Stromal cell of bone marrow (primary cell): ENCODE data around the gene S100A9.
"Not testable (repeated sequence)": the region's sequence is repeated elsewhere in the genome, so short reads cannot be mapped to it uniquely, and the experiment has no call there.

Experiments used
- DNase-seq: peaks from one replicate; pipeline ENCODE4 v3.0.0-alpha.2; 2012; ENCODE audit warnings: low read depth

Gene S100A9

DNA sequence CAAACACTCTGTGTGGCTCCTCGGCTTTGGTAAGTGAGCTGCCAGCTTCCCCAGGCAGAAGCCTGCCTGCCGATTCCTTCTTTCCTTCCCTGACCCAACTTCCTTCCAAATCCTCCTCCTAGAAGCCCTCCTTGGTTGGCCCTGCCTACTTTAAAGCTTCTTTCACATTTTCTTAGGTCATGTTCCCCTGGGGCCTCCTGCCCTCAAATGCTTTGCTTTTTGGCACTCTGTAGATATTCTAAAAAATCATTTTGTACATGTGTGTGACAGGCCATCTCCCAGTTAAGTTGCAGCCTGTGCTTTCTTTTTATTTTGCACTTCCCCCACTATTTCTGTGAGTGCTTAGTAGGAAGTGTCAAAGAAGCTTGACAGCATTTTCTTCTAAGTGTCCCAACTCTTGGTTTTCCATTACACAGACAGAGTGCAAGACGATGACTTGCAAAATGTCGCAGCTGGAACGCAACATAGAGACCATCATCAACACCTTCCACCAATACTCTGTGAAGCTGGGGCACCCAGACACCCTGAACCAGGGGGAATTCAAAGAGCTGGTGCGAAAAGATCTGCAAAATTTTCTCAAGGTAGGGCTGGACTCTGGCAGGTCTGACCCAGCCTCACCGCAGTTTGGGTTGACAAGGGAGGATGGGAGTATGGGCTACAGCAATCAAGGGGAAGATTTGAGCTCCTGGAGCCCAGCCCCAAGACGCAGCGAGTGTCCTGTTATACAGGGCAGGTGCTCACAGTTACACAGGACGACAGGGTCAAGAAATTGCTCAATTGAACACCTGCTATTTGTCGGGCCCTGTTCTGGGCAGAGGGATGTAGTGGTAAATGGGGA is at the start of gene S100A9:
TSS of gene S100A9 (plus strand) at position 2 of the 838 bp plus-strand sequence. CDS start at position 432, 430 bp downstream.
- DNase-seq = no peak

DNA sequence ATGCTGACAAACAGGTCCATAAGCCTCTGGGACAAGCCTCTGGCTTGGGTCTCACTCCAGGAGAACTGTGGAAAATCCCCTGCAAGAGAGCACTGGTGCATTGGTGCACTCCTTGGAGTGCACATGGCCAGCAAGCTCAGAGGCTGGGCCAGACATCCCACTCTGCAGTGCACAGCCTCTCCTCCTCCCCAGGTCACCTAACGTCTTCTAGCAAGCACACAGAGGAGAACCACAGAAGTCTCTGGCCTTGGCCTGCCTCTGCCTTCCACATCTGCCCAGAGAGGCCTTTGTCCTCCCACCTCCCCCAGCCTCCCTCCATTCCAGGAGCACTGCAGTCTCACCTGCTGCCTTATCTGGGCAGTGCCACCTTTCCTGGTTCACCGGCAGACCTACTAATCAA is 49.1 kb upstream of the S100A9 start:
- no peak for DNase-seq

DNA sequence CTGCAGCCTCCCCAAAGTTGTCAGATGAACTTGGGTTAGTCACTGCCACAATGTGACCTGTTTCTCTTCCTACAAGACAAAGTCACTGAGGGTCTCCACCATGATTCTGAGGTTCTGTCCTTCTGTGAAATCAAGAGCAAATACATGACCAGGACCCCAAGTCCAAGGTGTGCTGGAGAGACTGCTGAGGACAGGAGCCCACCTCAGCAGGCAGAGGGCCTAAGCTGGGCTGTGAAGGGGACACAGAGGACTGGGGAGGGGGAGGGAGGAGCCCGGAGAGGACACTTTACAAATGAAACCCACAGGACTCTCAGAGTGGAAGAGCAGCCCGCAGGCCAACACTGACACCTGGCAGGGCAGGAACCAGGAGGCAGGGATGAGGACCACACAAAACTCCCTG is 48.2 kb upstream of the S100A9 start:
- DNase-seq = no peak

DNA sequence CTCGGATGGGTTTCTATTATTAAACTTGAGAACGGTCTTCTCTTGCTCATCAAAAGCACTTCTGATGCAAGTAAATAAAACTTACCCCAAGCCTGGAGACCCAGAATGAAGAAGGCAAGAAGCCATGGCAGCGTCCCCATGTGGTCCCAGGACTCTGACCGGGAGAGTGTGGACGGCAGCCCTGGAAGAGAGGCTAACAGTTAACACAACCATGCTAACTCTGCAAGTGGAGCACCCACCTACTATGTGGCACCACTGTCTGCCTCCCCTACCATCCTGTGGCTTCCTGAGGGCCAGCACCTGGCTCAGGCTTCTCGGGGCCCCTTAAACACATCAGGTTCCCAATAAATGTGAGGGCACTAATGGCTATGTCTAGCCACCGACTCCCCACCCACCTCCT is 47.1 kb upstream of the S100A9 start:
- DNase-seq = no peak

DNA sequence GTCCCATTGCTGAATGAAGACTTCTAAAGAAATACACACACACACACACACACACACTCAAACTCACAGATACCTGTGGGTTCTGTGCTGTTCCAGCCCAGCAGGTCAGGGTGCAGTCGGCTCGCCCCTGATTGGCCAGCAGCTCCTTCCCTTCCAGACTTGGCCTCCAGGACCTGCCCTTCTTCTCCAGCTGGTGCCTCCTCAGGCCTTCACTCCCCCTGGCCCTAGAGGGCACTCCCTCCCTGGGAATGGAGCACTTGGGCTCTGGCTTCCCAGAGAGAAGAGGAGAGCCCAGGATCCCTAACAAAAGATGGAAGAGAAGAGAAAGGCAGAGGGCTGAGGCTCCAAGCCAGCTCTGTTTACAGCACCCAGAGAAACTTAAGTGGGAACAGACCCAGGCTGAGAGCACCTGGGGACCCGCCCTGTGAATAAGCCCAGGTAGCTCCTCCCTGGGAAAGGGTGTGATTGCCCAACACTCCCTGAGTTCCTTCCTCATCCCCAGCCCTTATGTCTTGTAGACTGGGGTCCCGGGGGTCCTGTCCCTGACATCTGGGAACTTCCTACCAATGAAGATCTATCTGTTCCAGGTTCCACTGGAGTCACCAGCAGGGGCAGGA is 45.0 kb upstream of the S100A9 start, which contains the start of gene PGLYRP3:
TSS of gene PGLYRP3 (minus strand) at position 383 of the 617 bp plus-strand sequence. CDS start 2,287 bp downstream, outside the sequence.
- DNase-seq = no peak

DNA sequence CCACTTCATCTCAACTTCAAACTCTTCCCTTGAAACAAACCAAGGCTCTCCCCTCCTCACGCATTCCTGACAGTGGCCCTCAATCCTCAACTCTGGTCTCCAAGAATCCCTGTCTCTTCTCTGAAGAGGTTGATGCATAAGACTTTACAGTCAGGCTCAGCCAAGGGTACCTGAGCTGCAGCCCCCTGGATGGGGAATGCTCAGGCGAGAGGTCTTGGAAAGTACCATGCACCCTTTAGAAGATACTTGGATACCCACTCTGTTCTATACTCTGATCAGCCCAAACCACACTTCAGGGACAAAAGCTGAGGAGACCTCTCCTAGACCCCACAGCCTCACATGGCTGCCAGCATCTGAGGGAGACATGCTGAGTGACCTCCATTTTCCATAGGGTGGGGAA is 44.4 kb upstream of the S100A9 start:
- no peak for DNase-seq

DNA sequence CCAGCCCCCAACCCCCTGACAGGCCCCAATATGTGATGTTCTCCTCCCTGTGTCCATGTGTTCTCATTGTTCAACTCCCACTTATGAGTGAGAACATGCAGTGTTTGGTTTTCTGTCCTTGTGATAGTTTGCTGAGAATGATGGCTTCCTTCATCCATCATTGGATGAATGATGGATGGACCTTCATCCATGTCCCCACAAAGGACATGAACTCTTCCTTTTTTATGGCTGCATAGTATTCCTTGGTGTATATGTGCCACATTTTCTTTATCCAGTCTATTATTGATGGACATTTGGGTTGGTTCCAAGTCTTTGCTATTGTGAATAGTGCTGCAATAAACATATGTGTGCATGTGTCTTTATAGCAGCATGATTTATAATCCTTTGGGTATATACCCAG is 43.3 kb upstream of the S100A9 start:
- not testable (repeated sequence) for DNase-seq

DNA sequence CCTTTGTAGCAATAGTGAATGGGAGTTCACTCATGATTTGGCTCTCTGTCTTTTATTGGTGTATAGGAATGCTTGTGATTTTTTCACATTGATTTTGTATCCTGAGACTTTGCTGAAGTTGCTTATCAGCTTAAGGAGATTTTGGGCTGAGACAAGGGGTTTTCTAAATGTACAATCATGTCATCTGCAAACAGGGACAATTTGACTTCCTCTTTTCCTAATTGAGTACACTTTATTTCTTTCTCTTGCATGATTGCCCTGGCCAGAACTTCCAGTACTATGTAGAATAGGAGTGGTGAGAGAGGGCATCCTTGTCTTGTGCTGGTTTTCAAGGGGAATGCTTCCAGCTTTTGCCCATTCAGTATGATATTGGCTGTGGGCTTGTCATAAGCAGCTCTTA is 41.6 kb upstream of the S100A9 start:
- not testable (repeated sequence) for DNase-seq

DNA sequence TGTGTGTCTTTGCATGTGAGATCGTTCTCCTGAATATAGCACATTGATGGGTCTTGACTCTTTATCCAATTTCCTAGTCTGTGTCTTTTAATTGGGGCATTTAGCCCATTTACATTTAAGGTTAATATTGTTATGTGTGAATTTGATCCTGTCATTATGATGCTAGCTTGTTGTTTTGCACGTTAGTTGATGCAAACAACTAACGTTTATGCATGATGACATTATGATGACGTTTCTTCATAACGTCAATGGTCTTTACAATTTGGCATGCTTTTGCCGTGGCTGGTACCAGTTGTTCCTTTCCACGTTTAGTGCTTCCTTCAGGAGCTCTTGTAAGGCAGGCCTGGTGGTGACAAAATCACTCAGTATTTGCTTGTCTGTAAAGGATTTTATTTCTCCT is 39.5 kb upstream of the S100A9 start:
- not testable (repeated sequence) for DNase-seq

DNA sequence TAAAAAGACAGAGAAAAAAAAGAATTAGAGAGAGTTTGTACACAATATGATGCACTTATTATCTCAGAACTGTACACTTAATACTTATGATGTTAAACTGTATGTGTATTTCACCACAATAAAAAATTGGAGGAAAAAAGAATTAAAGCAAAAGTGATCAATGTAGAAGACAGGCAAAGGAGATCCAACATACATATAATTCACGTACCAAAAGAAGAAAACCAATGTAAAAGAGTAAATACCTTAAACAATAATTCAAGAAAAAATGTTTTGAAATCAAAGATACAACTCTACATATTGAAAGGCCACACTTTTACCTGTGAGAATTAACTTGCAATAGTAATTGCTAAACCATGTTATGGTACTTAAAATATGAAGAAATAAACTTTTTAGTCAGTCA is 35.1 kb upstream of the S100A9 start:
- no peak for DNase-seq

DNA sequence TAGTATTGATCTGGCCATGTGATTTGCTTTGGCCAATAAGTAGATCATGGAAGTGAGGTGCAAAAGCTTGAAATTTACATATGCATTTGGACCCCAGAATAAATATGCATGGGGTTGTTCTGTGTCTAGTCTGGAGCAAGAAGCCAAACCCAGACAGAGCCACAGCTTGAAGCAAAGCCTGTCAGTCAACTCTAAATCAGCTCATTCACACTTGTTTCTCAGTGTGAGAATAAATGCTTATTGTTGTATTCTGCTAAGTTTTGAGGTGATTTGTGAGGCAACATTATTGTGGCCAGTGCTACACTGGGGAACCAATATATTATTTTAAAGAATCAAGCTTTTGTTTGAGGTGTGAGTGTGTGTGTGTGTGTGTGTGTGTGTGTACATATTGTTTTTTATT is 32.7 kb upstream of the S100A9 start:
- DNase-seq = no peak

DNA sequence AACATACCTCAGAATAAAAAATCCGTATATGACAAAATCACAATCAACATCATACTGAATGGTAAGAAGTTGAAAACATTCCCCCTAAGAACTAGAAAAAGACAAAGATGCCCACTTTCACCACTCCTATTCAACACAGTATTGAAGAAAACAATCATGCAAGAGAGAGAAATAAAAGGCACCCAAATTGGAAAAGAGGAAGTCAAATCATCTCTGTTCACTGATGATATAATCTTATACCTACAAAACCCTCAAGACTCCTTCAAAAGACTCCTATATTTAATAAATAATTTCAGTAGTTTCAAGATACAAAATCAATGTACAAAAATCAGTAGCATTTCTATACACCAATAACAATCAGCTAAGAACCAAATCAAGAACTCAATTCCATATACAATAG is 23.8 kb upstream of the S100A9 start:
- DNase-seq = no peak

DNA sequence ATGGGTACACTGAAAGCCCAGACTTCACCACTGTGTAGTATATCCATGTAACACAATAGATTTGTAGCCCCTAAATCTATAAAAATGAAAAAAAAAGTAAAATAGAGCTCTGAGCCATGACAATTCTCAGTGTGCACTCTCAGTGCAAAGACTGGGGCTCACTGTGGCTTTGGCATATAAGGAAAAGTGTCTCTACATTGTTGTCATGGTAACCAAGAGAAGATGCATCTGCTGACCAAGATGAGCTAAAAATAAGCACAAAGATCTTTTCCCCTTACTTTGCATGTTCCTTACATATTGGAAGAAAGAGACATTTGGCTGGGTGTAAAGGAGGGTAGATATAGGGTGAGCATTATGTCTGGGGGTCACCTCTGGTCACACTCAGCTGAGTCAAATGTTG is 21.0 kb upstream of the S100A9 start:
- DNase-seq = no peak

DNA sequence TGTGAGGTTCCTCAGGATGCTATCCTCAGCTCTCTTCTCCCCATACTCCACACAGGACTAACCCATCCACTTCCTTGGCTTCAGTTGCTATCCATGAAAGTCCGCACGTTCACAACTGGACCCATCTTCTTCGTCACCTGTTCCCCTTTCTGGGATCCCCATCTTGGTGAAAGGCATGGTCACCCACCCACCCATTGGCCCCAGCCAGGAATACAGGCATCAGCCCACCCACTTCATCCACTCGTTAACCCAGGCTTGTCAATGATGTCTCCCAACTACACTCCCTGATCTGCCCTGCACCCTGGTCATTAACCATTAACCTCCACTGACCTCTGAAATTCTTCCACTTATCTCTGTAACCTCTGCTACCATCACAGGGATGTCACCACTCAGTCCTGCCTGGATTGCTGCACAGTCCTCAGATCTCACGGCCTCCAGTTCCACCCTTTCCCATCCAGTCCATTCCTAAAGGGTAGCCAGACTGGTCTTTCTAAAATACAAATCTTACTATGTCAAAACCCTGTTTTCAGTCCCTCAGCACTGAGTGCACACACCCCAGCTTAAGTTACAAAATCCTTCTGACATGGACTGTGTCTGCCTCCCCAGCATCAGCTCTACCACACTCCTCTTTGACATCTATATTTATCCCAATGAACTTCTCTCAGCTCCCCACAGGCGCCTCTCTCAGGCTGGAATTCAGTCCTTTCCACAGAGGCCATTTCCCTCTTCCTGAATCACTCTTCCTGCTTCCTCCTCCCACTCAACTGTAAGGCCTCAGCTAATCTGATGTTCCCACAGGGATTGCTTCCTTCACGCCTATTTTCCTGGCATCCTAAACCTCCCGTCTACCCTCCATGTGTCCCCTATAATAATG is 19.4 kb upstream of the S100A9 start:
- no peak for DNase-seq

DNA sequence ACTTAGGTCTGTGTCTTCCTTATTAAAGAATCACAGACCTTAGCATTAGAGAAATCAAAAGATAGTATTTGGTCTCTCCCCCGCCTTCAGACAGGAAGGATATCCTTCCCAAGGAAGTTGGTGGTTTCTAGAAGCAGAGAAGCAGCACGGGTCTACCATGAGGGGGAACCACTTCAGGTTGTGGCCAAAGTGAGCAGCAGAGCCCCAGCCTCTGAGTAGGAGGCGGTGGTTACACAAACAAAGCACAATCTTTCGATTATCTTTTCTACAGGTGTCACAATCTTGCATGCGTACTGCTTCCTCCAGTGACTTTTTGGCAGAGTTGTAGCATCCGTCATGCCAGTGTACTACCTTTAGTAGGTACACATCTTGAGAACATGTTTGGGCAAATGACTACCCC is 17.9 kb upstream of the S100A9 start:
- DNase-seq = no peak

DNA sequence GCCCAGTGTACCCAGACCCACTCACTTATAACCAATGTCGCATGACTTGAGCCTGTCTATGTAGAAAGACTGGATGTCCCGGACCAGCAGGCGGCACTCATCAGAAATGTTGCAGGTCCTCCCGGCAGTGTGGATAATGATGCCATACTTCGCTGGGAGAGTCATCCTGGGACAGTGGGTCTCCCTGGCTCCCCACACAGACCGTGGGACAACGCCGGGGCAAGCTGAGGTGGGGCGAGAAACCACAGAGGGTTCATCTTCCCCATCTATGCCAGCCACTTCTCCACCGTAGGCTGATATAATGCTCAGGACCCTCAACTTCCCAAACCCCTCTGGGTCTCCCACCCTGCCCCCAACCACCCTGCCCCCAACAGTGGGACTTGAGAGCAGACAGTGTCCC is 17.3 kb upstream of the S100A9 start:
- no peak for DNase-seq

DNA sequence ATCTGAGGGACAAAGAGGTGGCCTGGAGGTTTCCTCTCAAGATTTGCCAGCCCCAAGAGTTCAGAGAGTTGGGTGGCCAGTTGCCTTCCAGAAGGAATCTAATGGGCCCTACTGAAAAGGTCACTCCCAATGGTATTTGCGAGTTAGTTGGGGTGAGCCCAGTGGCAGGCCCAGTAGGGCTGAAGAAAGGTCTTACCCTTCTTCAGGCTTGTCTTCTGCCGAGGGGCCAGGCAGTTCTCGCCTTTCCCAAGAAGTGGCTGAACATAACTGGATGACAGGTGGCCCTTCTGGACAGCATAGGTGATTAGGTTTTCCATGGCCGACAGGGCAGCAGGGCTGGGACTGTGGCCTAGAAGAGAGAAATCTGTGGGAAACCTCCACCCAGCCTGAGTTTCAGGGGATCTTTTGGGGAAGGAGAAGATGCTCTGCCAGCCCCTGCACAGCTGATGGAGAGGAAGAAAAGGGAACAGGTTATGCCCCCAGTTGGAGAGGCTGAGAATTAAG is 16.2 kb upstream of the S100A9 start:
- no peak for DNase-seq

DNA sequence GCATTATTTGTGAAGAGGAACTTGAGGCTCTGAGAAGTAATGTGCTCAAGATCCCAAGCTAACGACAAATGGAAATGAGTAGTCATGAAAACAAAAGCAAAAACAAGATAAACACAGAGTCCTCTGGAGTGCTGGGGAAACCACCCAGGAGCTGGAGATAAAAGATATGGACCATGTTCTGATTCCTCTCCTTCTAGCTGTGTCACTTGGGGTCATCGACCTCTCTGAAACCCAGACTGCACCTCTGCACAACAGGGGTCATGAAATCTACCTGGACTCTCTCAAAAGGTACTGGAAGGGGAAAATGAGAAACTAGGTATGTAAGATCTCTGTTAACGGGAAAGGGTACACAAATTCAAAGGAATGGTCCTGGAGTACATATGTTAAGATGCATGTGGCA is 15.5 kb upstream of the S100A9 start:
- DNase-seq = no peak

DNA sequence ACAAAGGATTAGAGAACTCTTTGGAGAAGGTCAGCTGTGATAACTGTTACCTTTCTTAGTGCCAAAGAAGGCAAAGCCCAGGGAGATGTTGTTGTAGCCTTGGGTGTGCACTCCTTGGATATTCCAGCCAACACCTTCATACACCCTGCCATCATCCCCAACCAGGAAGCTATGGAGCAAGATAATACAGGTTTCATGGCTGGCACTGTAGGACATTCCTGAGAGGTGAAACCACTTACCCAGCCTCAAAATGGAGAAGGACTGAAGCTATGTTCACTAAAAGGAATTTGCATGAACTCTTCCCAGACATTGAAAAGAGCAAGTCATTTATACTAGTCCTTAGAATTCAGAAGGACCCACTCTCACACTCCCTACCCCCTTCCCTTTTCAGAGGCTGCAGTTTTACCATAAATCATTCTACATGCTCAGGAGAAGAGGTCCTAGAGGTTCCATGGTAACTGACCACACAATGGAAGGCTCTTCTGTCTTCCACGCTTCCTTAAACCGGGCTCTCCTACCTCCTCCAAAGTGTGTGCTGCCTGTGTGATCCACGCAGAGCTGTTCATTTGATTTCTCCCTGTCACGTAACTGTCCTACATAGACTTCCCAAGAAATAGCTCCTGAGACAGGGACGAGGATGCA is 14.5 kb upstream of the S100A9 start:
- DNase-seq = no peak

DNA sequence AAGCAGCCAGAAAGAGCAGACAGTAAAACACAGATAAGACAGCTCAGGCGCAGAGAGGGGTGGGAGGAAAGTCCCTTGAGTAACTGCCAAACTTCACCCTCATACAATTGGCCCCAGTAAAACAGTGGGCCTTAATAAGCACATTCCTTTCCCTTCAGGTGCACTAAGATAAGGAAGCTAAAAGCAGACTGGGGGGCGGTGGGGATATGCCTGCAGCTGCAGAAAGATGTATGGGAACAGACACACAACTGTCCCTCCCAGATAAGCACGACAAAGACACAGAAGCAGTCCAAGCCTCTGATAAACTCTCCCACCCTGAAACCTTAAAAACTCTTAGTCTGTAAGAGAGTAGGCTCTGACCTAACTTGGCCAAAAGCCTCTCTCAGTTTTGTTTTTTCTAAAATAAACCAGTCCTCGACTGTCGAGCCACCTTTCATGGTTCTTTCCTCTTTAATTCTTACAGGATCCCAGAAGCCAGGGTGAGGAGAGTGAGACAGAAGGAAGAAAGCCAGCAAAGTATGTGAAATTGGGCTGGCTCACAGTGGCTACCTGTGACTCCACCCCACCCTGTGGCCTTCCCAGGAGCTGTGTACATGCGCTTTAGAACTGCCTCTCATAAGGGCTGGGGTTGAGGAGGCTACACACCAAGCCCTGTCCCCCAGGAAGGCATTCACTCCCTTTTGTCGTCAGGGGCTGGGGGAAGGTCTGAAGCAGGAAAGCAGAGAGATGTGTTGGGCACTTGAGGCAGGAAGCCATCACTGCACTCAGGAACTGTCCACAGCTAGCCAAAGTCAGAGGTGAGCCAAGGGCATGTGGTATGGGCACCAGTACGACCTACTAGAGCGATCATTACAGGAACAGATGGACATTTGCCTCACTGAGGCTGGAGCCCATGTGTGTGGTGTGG is 13.6 kb upstream of the S100A9 start:
- no peak for DNase-seq

DNA sequence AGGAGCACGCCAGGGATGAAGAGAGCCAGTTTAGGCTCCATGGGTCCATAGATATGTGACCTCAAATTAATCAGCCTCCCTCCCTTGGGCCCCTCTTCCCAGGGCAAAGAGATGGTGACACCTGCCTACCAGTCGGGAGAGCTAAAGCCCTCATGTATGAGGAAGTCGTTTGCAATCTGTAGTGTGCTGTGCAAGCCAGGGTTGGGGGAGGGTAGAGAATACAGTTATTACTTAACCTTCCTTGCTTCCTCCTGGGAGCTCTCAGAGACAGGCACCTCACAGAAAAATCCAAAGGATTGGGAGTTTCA is 13.0 kb upstream of the S100A9 start:
- no peak for DNase-seq
